K562 (cell line): ENCODE results near the gene WDR3. TPM values are rescaled to one million over a fixed set of nuclear protein-coding genes. Genes with fewer than 3 reads are reported as not detected.

Experiments used
- ATF3 ChIP-seq, 2 experiments: fragments of 450-650 bp in 1 of 2; sonication (generic) in 1 of 2; formaldehyde crosslinking in 1 of 2; IDR thresholded peaks in 1 of 2; conservative IDR thresholded peaks in 1 of 2; 2 replicates each; pipeline versions ENCODE4 v1.6.1 to v1.8.1; 2016 to 2023; ENCODE audit warnings: mild to moderate bottlenecking in 2 of 2, moderate library complexity in 2 of 2, inconsistent platforms in 1 of 2, missing genetic modification reagents in 1 of 2
- BHLHE40 ChIP-seq: IDR thresholded peaks from 2 replicates; pipeline ENCODE4 v1.6.1; 2011; ENCODE audit warnings: low read length, improper control_type of control experiment
- CHD2 ChIP-seq: IDR thresholded peaks from 2 replicates; pipeline ENCODE4 v1.6.1; 2011; ENCODE audit warnings: low read depth, low read length
- CTBP1 ChIP-seq: fragments of 450-650 bp; IDR thresholded peaks from 2 replicates; pipeline ENCODE4 v1.6.1; 2016; ENCODE audit warnings: borderline replicate concordance
- E2F4 ChIP-seq: sonication (generic); formaldehyde crosslinking; IDR thresholded peaks from 2 replicates; pipeline ENCODE4 v1.8.0; 2022; ENCODE audit warnings: mild to moderate bottlenecking, low read depth, missing genetic modification reagents
- EP300 ChIP-seq: IDR thresholded peaks from 2 replicates; pipeline ENCODE4 v1.6.1; 2012; ENCODE audit warnings: low read length, improper control_type of control experiment
- FOXK1 ChIP-seq: sonication (generic); formaldehyde crosslinking; IDR thresholded peaks from 2 replicates; pipeline ENCODE4 v1.8.0; 2022; ENCODE audit warnings: missing genetic modification reagents, mild to moderate bottlenecking, borderline replicate concordance
- MCM3 ChIP-seq: fragments of 450-650 bp; IDR thresholded peaks from 2 replicates; pipeline ENCODE4 v1.6.1; 2016
- PHF21A ChIP-seq: fragments of 450-650 bp; IDR thresholded peaks from 2 replicates; pipeline ENCODE4 v1.6.1; 2017; ENCODE audit warnings: low read depth, borderline replicate concordance
- SIN3A ChIP-seq, 2 experiments: fragments of 150-350 bp in 1 of 2; IDR thresholded peaks; 2 replicates each; pipeline ENCODE4 v1.6.1; 2011 to 2016; ENCODE audit warnings: borderline replicate concordance in 2 of 2, low read depth in 2 of 2, low read length in 2 of 2, mild to moderate bottlenecking in 2 of 2, moderate library complexity in 2 of 2; ENCODE audit not compliant: control insufficient read depth in 1 of 2
- SLC30A9 ChIP-seq: fragments of 250-450 bp; sonication (Bioruptor Pico); IDR thresholded peaks from 2 replicates; pipeline ENCODE4 v1.8.0; 2022; ENCODE audit warnings: mild to moderate bottlenecking, moderate library complexity
- SMARCA5 ChIP-seq: fragments of 450-650 bp; IDR thresholded peaks from 2 replicates; pipeline ENCODE4 v1.6.1; 2016
- TEAD2 ChIP-seq: fragments of 450-650 bp; IDR thresholded peaks from 2 replicates; pipeline ENCODE4 v1.6.1; 2016; ENCODE audit warnings: missing genetic modification characterization, control low read depth, missing compliant biosample characterization
- TFE3 ChIP-seq: fragments of 450-650 bp; formaldehyde crosslinking; IDR thresholded peaks from 2 replicates; pipeline ENCODE4 v1.4.0; 2020; ENCODE audit warnings: mild to moderate bottlenecking, mixed read lengths
- THRB ChIP-seq: fragments of 450-650 bp; formaldehyde crosslinking; conservative IDR thresholded peaks from 2 replicates; pipeline ENCODE4 v1.4.0; 2022; ENCODE audit warnings: mild to moderate bottlenecking, missing genetic modification characterization
- U2AF1 ChIP-seq: fragments of 200-400 bp; formaldehyde crosslinking; optimal IDR thresholded peaks from 2 replicates; pipeline ENCODE3; 2017; ENCODE audit warnings: mild to moderate bottlenecking, low read depth, low read length, moderate library complexity
- ZKSCAN1 ChIP-seq: fragments of 150-350 bp; IDR thresholded peaks from 2 replicates; pipeline ENCODE4 v1.6.1; 2016; ENCODE audit warnings: low read depth, low read length
- ZKSCAN3 ChIP-seq: fragments of 250-450 bp; sonication (Bioruptor Pico); IDR thresholded peaks from 2 replicates; pipeline ENCODE4 v1.4.0; 2020
- ZNF212 ChIP-seq: fragments of 450-650 bp; formaldehyde crosslinking; IDR thresholded peaks from 2 replicates; pipeline ENCODE4 v1.4.0; 2020; ENCODE audit warnings: mild to moderate bottlenecking
- ZNF224 ChIP-seq: sonication (generic); formaldehyde crosslinking; IDR thresholded peaks from 2 replicates; pipeline ENCODE4 v1.8.0; 2022; ENCODE audit warnings: mild to moderate bottlenecking, missing genetic modification reagents
- ZNF23 ChIP-seq: fragments of 250-450 bp; sonication (Bioruptor Pico); IDR thresholded peaks from 2 replicates; pipeline ENCODE4 v1.4.0; 2020; ENCODE audit warnings: mild to moderate bottlenecking
- ZNF263 ChIP-seq: sonication (generic); formaldehyde crosslinking; IDR thresholded peaks from 2 replicates; pipeline ENCODE4 v1.8.0; 2022; ENCODE audit warnings: mild to moderate bottlenecking, missing genetic modification reagents, borderline replicate concordance
- ZNF41 ChIP-seq: fragments of 250-450 bp; sonication (Bioruptor Pico); conservative IDR thresholded peaks from 2 replicates; pipeline ENCODE4 v1.4.0; 2020; ENCODE audit warnings: mild to moderate bottlenecking
- ZNF431 ChIP-seq: sonication (generic); formaldehyde crosslinking; IDR thresholded peaks from 2 replicates; pipeline ENCODE4 v1.8.0; 2022; ENCODE audit warnings: mild to moderate bottlenecking, missing genetic modification reagents
- ZNF766 ChIP-seq: fragments of 200-800 bp; sonication (Bioruptor generic); conservative IDR thresholded peaks from 2 replicates; pipeline ENCODE4 v1.6.1; 2016; ENCODE audit warnings: missing genetic modification characterization, missing compliant biosample characterization
- polyA plus RNA-seq, 8 experiments: library from polyadenylated mRNA; depleted of rRNA in 4 of 8; stranded (reverse) in 5 of 8; unstranded in 3 of 8; fragments of >200 nt; fragmentation: Nextera tagmentation in 2 of 8; fragmentation: Illumina TruSeq in 1 of 8; extraction: Ambion mirVana in 2 of 8; extraction: Trizol in 1 of 8; gene quantifications; 2 replicates each; pipeline versions ENCODE4 v1.2.1 to v1.2.3, GENCODE V29; 2011 to 2014; ENCODE audit warnings: inconsistent platforms in 1 of 8, missing spikeins in 1 of 8
- total RNA-seq, 7 experiments: library from RNA; depleted of rRNA in 6 of 7; stranded (reverse); fragments of >200 nt in 6 of 7; fragmentation: Illumina TruSeq in 2 of 7; extraction: Trizol in 2 of 7; gene quantifications; 2 replicates each; pipeline versions ENCODE4 v1.2.1 to v1.2.3, GENCODE V29; 2011 to 2021; ENCODE audit warnings: low replicate concordance in 1 of 7

The WDR3 gene
- total and polyA plus RNA-seq, 9 of the 15 experiments (the other 6 are each of a cell fraction or from before 2014, with no cell fraction given): 40.6 to 122 (median 76.5) TPM

GRCh38 chr1:117929343-117930172 lies at the start of gene WDR3, which contains the start of gene GDAP2 (continued):
- 0 out of 2 replicates have a peak, but pooled peaks have one; percentile 10 for TF ChIP-seq ZNF431 (CRISPR knock-in tag)
- no peak for TF ChIP-seq ZNF263 (CRISPR knock-in tag)
- TF ChIP-seq PHF21A: no peak
- TF ChIP-seq ZNF41 (CRISPR knock-in tag): no peak
- no peak for TF ChIP-seq SMARCA5
- no peak for TF ChIP-seq ZNF212 (CRISPR knock-in tag)
- TF ChIP-seq ZNF224 (CRISPR knock-in tag): no peak
- TF ChIP-seq FOXK1: 0 out of 2 replicates have a peak, but pooled peaks have one; percentile 17
- TF ChIP-seq SIN3A (IDR thresholded peaks at IDR 0.05; ENCODE audit: borderline replicate concordance in 2 of 2, control insufficient read depth in 1 of 2, low read depth in 2 of 2, low read length in 2 of 2): peak; percentile 92 to 96; a peak in 3 of 4 replicates
- no peak for TF ChIP-seq MCM3
- TF ChIP-seq ATF3 (IDR thresholded peaks at IDR 0.05): no peak; the same call in 1 of the 2 replicates
- TF ChIP-seq ATF3 (CRISPR knock-in tag; conservative IDR thresholded peaks at IDR 0.05): peak; percentile 70; the same call in 1 of the 2 replicates
- no peak for TF ChIP-seq ZNF766
- peak; percentile 38; the same call in 1 of the 2 replicates for TF ChIP-seq BHLHE40
- no peak for TF ChIP-seq ZKSCAN3 (CRISPR knock-in tag)
- TF ChIP-seq ZNF23 (CRISPR knock-in tag): no peak
- peak; percentile 40 for TF ChIP-seq EP300
- no peak for TF ChIP-seq SLC30A9 (CRISPR knock-in tag)
- no peak for TF ChIP-seq TFE3 (CRISPR knock-in tag)
- TF ChIP-seq TEAD2 (tag): no peak
- TF ChIP-seq ZKSCAN1: no peak
- no peak for TF ChIP-seq E2F4
- no peak for TF ChIP-seq U2AF1
- peak; percentile 52; the same call in 1 of the 2 replicates for TF ChIP-seq CTBP1
- no peak for TF ChIP-seq THRB (CRISPR knock-in tag)
- no peak for TF ChIP-seq CHD2
